AG10803 (cell line): ENCODE measurements around the gene HEYL.

ENCODE experiments used
- DNase-seq: peaks from one replicate; pipeline ENCODE4 v3.0.0; 2010; ENCODE audit warnings: low read depth
- H3K4me3 ChIP-seq: 2 replicates; pipeline ENCODE4 v1.5.1; 2011; ENCODE audit warnings: mild to moderate bottlenecking, low read length, control low read depth
- CTCF ChIP-seq: conservative IDR thresholded peaks from 2 replicates; pipeline ENCODE4 v1.5.1; 2011; ENCODE audit warnings: mild to moderate bottlenecking, low read length, control low read depth, inconsistent platforms

Gene HEYL

GRCh38 chr1:39633422-39633821, 6.0 kb downstream of the HEYL start:
- H3K4me3 ChIP-seq = no peak overlapping the region
- DNase-seq = no peak
- no peak for TF ChIP-seq CTCF

- TF ChIP-seq CTCF = no peak
- peak; percentile 45 for DNase-seq
- no peak overlapping the region for H3K4me3 ChIP-seq
Observed at GRCh38 chr1:39632682-39633417, 6.6 kb downstream of the HEYL start.

GRCh38 chr1:39632323-39632681, 7.1 kb downstream of the HEYL start:
- TF ChIP-seq CTCF = no peak
- H3K4me3 ChIP-seq = no peak overlapping the region
- DNase-seq = no peak

GRCh38 chr1:39631361-39632322, 7.8 kb downstream of the HEYL start:
- TF ChIP-seq CTCF = no peak
- no peak for DNase-seq
- H3K4me3 ChIP-seq = no peak overlapping the region

- H3K4me3 ChIP-seq = no peak overlapping the region
- TF ChIP-seq CTCF = no peak
- no peak for DNase-seq
Observed at GRCh38 chr1:39628807-39629350, 10.6 kb downstream of the HEYL start.

GRCh38 chr1:39626646-39627045, 12.8 kb downstream of the HEYL start:
- DNase-seq = no peak
- no peak for TF ChIP-seq CTCF
- no peak overlapping the region for H3K4me3 ChIP-seq
